Osteoblast (primary cell): ENCODE measurements around the gene PNPLA3. TPM values are rescaled to one million over a fixed set of nuclear protein-coding genes. Genes with fewer than 3 reads are reported as not detected.

ENCODE experiments used
- DNase-seq: peaks from one replicate; pipeline ENCODE4 v3.0.0; 2011; ENCODE audit warnings: low spot score, mixed read lengths; ENCODE audit not compliant: insufficient read length; ENCODE audit errors: missing footprints
- H2AFZ ChIP-seq: 2 replicates; pipeline ENCODE4 v1.6.0; 2011; ENCODE audit warnings: mild to moderate bottlenecking, low read length
- H3K27ac ChIP-seq: 2 replicates; pipeline ENCODE4 v1.5.1; 2011; ENCODE audit warnings: mild to moderate bottlenecking, low read depth, low read length, moderate library complexity
- H3K27me3 ChIP-seq: 2 replicates; pipeline ENCODE4 v1.6.0; 2012; ENCODE audit warnings: mild to moderate bottlenecking, control low read depth, inconsistent platforms, low read length, moderate library complexity; ENCODE audit not compliant: insufficient read depth
- H3K36me3 ChIP-seq: 2 replicates; pipeline ENCODE4 v1.5.1; 2011; ENCODE audit warnings: mild to moderate bottlenecking, low read length, control low read depth, moderate library complexity; ENCODE audit not compliant: insufficient read depth
- H3K4me1 ChIP-seq: 2 replicates; pipeline ENCODE4 v1.5.1; 2011; ENCODE audit warnings: mild to moderate bottlenecking, low read length, control low read depth, moderate library complexity; ENCODE audit not compliant: insufficient read depth
- H3K4me2 ChIP-seq: 2 replicates; pipeline ENCODE4 v1.6.0; 2011; ENCODE audit warnings: mild to moderate bottlenecking, low read length; ENCODE audit not compliant: insufficient read depth
- H3K4me3 ChIP-seq: fragments of 200-600 bp; sonication (generic); 3 replicates; pipeline ENCODE4 v1.5.1; 2012; ENCODE audit warnings: mild to moderate bottlenecking, low read length, inconsistent platforms; ENCODE audit not compliant: insufficient read depth
- H3K79me2 ChIP-seq: 2 replicates; pipeline ENCODE4 v1.6.0; 2012; ENCODE audit warnings: mild to moderate bottlenecking, low read length, control low read depth, inconsistent platforms; ENCODE audit not compliant: insufficient read depth
- H3K9me3 ChIP-seq: 2 replicates; pipeline ENCODE4 v1.5.1; 2011; ENCODE audit warnings: low read depth, low read length, control low read depth
- H4K20me1 ChIP-seq: 2 replicates; pipeline ENCODE4 v1.6.0; 2012; ENCODE audit warnings: mild to moderate bottlenecking, low read length, control low read depth; ENCODE audit not compliant: insufficient read depth
- total RNA-seq: library from RNA; depleted of rRNA; stranded (reverse); fragments of >200 nt; gene quantifications from 2 replicates; pipeline ENCODE4 v1.2.3, GENCODE V29; 2012
- TF ChIP-seq, protein P1 (sequence below): IDR thresholded peaks from 2 replicates; pipeline ENCODE4 v1.5.1; 2011; ENCODE audit warnings: mild to moderate bottlenecking, low read depth, low read length, moderate library complexity; ENCODE audit errors: extremely low read depth

PNPLA3 gene
- total RNA-seq, 1 donor = 8.3 TPM

- no peaks in the 10 kb centered on the region for H3K79me2 ChIP-seq
- H3K4me2 ChIP-seq = no peak overlapping the region
- TF ChIP-seq, protein P1, sequence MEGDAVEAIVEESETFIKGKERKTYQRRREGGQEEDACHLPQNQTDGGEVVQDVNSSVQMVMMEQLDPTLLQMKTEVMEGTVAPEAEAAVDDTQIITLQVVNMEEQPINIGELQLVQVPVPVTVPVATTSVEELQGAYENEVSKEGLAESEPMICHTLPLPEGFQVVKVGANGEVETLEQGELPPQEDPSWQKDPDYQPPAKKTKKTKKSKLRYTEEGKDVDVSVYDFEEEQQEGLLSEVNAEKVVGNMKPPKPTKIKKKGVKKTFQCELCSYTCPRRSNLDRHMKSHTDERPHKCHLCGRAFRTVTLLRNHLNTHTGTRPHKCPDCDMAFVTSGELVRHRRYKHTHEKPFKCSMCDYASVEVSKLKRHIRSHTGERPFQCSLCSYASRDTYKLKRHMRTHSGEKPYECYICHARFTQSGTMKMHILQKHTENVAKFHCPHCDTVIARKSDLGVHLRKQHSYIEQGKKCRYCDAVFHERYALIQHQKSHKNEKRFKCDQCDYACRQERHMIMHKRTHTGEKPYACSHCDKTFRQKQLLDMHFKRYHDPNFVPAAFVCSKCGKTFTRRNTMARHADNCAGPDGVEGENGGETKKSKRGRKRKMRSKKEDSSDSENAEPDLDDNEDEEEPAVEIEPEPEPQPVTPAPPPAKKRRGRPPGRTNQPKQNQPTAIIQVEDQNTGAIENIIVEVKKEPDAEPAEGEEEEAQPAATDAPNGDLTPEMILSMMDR = no peak
- H4K20me1 ChIP-seq = no peaks in the 10 kb centered on the region
- peaks cover 16% of the 10 kb centered on the region for H3K27me3 ChIP-seq
- no peak overlapping the region for H3K4me3 ChIP-seq
- no peaks in the 10 kb centered on the region for H3K4me1 ChIP-seq
- no peaks in the 10 kb centered on the region for H3K9me3 ChIP-seq
- H3K36me3 ChIP-seq = no peaks in the 10 kb centered on the region
- DNase-seq = peak; percentile 62
- no peak overlapping the region for H2AFZ ChIP-seq
- no peak overlapping the region for H3K27ac ChIP-seq
Measured at GRCh38 chr22:43886231-43886630, 37.4 kb upstream of the PNPLA3 start.

GRCh38 chr22:43887391-43887790 lies 36.2 kb upstream of the PNPLA3 start:
- no peak for DNase-seq
- Histone ChIP-seq H3K4me2 (no peak overlapping the region), H3K4me3 (no peak overlapping the region), H4K20me1 (no peaks in the 10 kb centered on the region), H3K27me3 (peaks cover 28% of the 10 kb centered on the region), H3K9me3 (no peaks in the 10 kb centered on the region), H3K79me2 (no peaks in the 10 kb centered on the region), H3K27ac (no peak overlapping the region), H3K36me3 (no peaks in the 10 kb centered on the region), H2AFZ (no peak overlapping the region), H3K4me1 (no peaks in the 10 kb centered on the region)
- TF ChIP-seq, protein P1 = no peak

- no peaks in the 10 kb centered on the region for H3K36me3 ChIP-seq
- H3K79me2 ChIP-seq = no peaks in the 10 kb centered on the region
- DNase-seq = no peak
- H3K9me3 ChIP-seq = no peaks in the 10 kb centered on the region
- H3K4me2 ChIP-seq = no peak overlapping the region
- TF ChIP-seq, protein P1 = no peak
- no peaks in the 10 kb centered on the region for H4K20me1 ChIP-seq
- no peak overlapping the region for H3K4me3 ChIP-seq
- H2AFZ ChIP-seq = no peak overlapping the region
- peaks cover 39% of the 10 kb centered on the region for H3K27me3 ChIP-seq
- no peak overlapping the region for H3K27ac ChIP-seq
- H3K4me1 ChIP-seq = no peaks in the 10 kb centered on the region
Measured at GRCh38 chr22:43888740-43889139, 34.9 kb upstream of the PNPLA3 start.

GRCh38 chr22:43889201-43889859 lies 34.3 kb upstream of the PNPLA3 start:
- Histone ChIP-seq H3K4me2 (no peak overlapping the region), H3K4me1 (no peaks in the 10 kb centered on the region), H3K36me3 (no peaks in the 10 kb centered on the region), H4K20me1 (no peaks in the 10 kb centered on the region), H3K4me3 (no peak overlapping the region), H3K27me3 (peaks cover 40% of the 10 kb centered on the region), H2AFZ (no peak overlapping the region), H3K79me2 (no peaks in the 10 kb centered on the region), H3K9me3 (no peaks in the 10 kb centered on the region), H3K27ac (no peak overlapping the region)
- DNase-seq = peak; percentile 4
- TF ChIP-seq, protein P1 = no peak
